ENCODE data around the gene GNRH2.
"Not testable (repeated sequence)": the region's sequence is repeated elsewhere in the genome, so short reads cannot be mapped to it uniquely, and the experiment has no call there.

GNRH2 gene

DNA sequence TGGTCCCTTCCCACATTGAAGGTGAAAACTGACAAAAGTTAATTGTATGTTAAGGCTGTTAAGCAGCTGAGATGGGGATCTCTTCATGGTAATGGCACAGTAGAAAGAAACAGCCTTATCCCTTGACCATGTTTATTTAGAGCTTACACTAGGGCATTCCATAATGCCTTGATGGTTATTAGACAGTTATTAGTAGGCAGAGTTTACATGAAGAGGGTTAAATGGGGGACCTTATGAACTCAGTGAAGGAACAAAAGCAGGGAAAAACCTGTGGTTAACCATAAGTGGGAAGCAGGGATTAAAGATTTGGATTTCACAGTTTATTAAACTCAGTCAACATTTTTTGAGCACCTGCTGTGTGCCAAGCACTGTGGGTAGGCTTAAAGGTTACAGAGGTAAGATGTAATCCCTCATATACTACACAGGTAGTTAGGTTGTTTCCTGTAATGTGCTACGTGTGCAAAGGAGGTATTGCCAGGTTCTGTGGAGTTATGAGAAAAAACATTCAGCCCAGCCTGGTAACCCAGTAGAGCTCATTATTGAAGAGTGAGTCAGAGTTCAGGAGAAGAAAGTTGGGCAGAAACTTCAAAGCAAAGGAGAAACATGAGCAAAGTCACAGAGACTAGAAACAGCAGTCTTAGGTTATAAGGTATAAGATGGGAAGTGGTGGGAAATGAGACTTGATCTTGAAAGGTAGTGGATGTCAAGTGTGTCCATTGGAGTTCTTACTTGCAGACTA lies 32.3 kb upstream of the GNRH2 start:
- Histone ChIP-seq H3K4me1 (ENCODE audit: control insufficient read depth in 1 of 2, insufficient read depth in 1 of 2, low read depth in 1 of 2, low read length in 1 of 2) (no peaks in the 10 kb centered on the region), H3K27me3 (no peaks in the 10 kb centered on the region), H3K36me3 (peaks cover 70% of the 10 kb centered on the region), H3K4me3 (ENCODE audit: low read depth in 1 of 2, low read length in 1 of 2) (no peak overlapping the region), H3K9me3 (no peaks in the 10 kb centered on the region), H3K27ac (no peak overlapping the region)
- TF ChIP-seq, protein P1, sequence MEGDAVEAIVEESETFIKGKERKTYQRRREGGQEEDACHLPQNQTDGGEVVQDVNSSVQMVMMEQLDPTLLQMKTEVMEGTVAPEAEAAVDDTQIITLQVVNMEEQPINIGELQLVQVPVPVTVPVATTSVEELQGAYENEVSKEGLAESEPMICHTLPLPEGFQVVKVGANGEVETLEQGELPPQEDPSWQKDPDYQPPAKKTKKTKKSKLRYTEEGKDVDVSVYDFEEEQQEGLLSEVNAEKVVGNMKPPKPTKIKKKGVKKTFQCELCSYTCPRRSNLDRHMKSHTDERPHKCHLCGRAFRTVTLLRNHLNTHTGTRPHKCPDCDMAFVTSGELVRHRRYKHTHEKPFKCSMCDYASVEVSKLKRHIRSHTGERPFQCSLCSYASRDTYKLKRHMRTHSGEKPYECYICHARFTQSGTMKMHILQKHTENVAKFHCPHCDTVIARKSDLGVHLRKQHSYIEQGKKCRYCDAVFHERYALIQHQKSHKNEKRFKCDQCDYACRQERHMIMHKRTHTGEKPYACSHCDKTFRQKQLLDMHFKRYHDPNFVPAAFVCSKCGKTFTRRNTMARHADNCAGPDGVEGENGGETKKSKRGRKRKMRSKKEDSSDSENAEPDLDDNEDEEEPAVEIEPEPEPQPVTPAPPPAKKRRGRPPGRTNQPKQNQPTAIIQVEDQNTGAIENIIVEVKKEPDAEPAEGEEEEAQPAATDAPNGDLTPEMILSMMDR (IDR thresholded peaks at IDR 0.05), result no peak

- H3K4me3 ChIP-seq (ENCODE audit: low read depth in 1 of 2, low read length in 1 of 2), result no peak overlapping the region
- TF ChIP-seq, protein P1 (IDR thresholded peaks at IDR 0.05), result no peak
- H3K9me3 ChIP-seq, result no peaks in the 10 kb centered on the region
- no peaks in the 10 kb centered on the region for H3K27me3 ChIP-seq
- no peak overlapping the region for H3K27ac ChIP-seq
- no peaks in the 10 kb centered on the region for H3K4me1 ChIP-seq (ENCODE audit: control insufficient read depth in 1 of 2, insufficient read depth in 1 of 2, low read depth in 1 of 2, low read length in 1 of 2)
- H3K36me3 ChIP-seq, result peaks cover 70% of the 10 kb centered on the region
These were observed 31.7 kb upstream of the GNRH2 start for GRCh38 chr20:3011752-3012151.

DNA sequence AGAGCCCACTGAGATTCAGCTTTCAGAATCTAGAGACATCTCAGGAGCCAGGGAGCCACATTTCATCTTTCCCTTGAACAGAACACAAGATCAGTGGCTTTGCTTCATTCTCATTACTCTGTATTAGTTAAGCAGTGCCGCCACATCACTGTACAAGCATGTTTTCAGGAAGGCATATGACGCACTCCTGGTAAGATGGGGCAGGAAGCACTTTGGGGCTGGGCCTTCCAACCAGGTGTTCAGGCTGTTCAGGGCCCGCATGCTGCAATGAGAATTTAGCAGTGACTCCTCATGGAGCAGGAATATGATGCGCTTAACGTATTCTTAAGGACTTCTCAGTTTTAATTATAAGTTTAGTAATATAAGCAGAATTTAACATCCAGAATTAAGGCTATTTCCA lies 29.7 kb upstream of the GNRH2 start:
- Histone ChIP-seq H3K4me1 (ENCODE audit: control insufficient read depth in 1 of 2, insufficient read depth in 1 of 2, low read depth in 1 of 2, low read length in 1 of 2) (no peaks in the 10 kb centered on the region), H3K27me3 (no peaks in the 10 kb centered on the region), H3K4me3 (ENCODE audit: low read depth in 1 of 2, low read length in 1 of 2) (no peak overlapping the region), H3K27ac (no peak overlapping the region), H3K36me3 (peaks cover 64% of the 10 kb centered on the region), H3K9me3 (no peaks in the 10 kb centered on the region)
- TF ChIP-seq, protein P1 (IDR thresholded peaks at IDR 0.05), result no peak

- Histone ChIP-seq H3K4me1 (ENCODE audit: control insufficient read depth in 1 of 2, insufficient read depth in 1 of 2, low read depth in 1 of 2, low read length in 1 of 2) (no peaks in the 10 kb centered on the region), H3K36me3 (peaks cover 66% of the 10 kb centered on the region), H3K27me3 (no peaks in the 10 kb centered on the region), H3K9me3 (no peaks in the 10 kb centered on the region), H3K27ac (no peak overlapping the region), H3K4me3 (ENCODE audit: low read depth in 1 of 2, low read length in 1 of 2) (no peak overlapping the region)
- TF ChIP-seq, protein P1 (IDR thresholded peaks at IDR 0.05), result no peak
These were observed 29.2 kb upstream of the GNRH2 start for GRCh38 chr20:3014179-3014578.

DNA sequence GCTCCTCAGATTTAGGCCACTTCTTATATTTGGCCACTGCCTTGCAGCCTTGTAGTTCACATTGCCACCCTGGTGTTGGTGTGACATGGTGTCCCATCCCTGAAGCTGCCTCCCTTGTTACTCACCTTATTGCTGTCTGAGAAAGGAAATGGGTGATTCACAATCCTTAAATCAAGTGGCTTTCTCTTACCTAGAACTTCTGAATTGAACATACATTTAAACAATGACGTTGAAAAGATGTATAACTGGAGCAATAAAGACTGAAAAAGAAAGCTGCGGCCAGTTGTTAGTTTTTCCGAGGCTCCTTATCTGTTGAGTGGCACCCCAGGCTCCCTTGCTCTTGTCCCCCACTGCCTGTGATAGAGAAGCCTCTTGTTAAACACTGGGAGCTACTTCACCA lies 28.8 kb upstream of the GNRH2 start:
- Histone ChIP-seq H3K36me3 (peaks cover 65% of the 10 kb centered on the region), H3K27ac (no peak overlapping the region), H3K27me3 (no peaks in the 10 kb centered on the region), H3K4me1 (ENCODE audit: control insufficient read depth in 1 of 2, insufficient read depth in 1 of 2, low read depth in 1 of 2, low read length in 1 of 2) (no peaks in the 10 kb centered on the region), H3K4me3 (ENCODE audit: low read depth in 1 of 2, low read length in 1 of 2) (no peak overlapping the region), H3K9me3 (no peaks in the 10 kb centered on the region)
- TF ChIP-seq, protein P1 (IDR thresholded peaks at IDR 0.05), result no peak

DNA sequence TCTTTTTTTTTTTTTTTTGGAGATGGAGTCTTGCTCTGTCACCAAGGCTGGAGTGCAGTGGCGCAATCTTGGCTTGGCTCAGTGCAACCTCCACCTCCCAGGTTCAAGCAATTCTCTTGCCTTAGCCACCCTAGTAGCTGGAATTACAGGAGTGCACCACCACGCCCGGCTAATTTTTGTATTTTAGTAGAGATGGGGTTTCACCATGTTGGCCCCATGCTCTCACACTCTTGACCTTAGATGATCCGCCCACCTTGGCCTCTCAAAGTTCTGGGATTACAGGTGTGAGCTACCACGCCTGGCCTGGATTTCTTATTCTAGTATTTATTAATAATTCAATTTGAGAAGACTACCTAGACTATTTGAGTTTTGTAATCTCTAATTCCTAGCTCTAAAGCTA lies 28.1 kb upstream of the GNRH2 start:
- H3K4me1 ChIP-seq (ENCODE audit: control insufficient read depth in 1 of 2, insufficient read depth in 1 of 2, low read depth in 1 of 2, low read length in 1 of 2); H3K9me3 ChIP-seq; H3K4me3 ChIP-seq (ENCODE audit: low read depth in 1 of 2, low read length in 1 of 2); H3K27me3 ChIP-seq; H3K27ac ChIP-seq: not testable (repeated sequence)
- H3K36me3 ChIP-seq, result peaks cover 63% of the 10 kb centered on the region

Data from neutrophil (primary cell).